ENCODE measurements around the gene SHC2. TPM values are rescaled to one million over a fixed set of nuclear protein-coding genes. Genes with fewer than 3 reads are reported as not detected.
A peak's percentile ranks its signal among the peaks of the same experiment; 100 is the strongest.

Gene SHC2
- total and polyA plus RNA-seq, 11 donors, result 6.7 to 35.8 (median 14.6) TPM

- Histone ChIP-seq H3K9me3 (no peaks in the 10 kb centered on the region), H3K27ac (no peak overlapping the region), H3K4me1 (peaks cover 0 to 5% (median 0%) of the 10 kb centered on the region in 12 donors), H3K27me3 (no peaks in the 10 kb centered on the region), H3K36me3 (peaks cover 0 to 21% (median 4%) of the 10 kb centered on the region in 9 donors), H3K4me3 (no peak overlapping the region)
- WGBS, 4 donors, result 74 to 82% (median 80%) methylated on average over 21 to 29 of the region's 29 CpGs
- DNase-seq (no peak), ATAC-seq (no peak)
- intact Hi-C loops (cut with DNase I), result no loop called here
- no peak for TF ChIP-seq POLR2A (IDR thresholded peaks at IDR 0.05)
- TF ChIP-seq, protein P1, sequence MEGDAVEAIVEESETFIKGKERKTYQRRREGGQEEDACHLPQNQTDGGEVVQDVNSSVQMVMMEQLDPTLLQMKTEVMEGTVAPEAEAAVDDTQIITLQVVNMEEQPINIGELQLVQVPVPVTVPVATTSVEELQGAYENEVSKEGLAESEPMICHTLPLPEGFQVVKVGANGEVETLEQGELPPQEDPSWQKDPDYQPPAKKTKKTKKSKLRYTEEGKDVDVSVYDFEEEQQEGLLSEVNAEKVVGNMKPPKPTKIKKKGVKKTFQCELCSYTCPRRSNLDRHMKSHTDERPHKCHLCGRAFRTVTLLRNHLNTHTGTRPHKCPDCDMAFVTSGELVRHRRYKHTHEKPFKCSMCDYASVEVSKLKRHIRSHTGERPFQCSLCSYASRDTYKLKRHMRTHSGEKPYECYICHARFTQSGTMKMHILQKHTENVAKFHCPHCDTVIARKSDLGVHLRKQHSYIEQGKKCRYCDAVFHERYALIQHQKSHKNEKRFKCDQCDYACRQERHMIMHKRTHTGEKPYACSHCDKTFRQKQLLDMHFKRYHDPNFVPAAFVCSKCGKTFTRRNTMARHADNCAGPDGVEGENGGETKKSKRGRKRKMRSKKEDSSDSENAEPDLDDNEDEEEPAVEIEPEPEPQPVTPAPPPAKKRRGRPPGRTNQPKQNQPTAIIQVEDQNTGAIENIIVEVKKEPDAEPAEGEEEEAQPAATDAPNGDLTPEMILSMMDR (IDR thresholded peaks at IDR 0.05), result no peak
These were observed 22.3 kb downstream of the SHC2 start for GRCh38 chr19:438416-438958.

GRCh38 chr19:437041-437440, 23.8 kb downstream of the SHC2 start:
- no peak for DNase-seq
- Histone ChIP-seq H3K27ac (no peak overlapping the region), H3K9me3 (no peaks in the 10 kb centered on the region), H3K36me3 (peaks cover 0 to 21% (median 4%) of the 10 kb centered on the region in 9 donors), H3K27me3 (no peaks in the 10 kb centered on the region), H3K4me3 (no peak overlapping the region), H3K4me1 (peaks cover 0 to 5% (median 0%) of the 10 kb centered on the region in 12 donors)
- intact Hi-C loops (cut with DNase I), result no loop called here
- TF ChIP-seq, protein P1 (IDR thresholded peaks at IDR 0.05), result no peak
- TF ChIP-seq POLR2A (IDR thresholded peaks at IDR 0.05), result no peak
- WGBS, 4 donors, result 89 to 94% (median 92%) methylated on average over 22 of the region's 22 CpGs
- no peak for ATAC-seq

DNA sequence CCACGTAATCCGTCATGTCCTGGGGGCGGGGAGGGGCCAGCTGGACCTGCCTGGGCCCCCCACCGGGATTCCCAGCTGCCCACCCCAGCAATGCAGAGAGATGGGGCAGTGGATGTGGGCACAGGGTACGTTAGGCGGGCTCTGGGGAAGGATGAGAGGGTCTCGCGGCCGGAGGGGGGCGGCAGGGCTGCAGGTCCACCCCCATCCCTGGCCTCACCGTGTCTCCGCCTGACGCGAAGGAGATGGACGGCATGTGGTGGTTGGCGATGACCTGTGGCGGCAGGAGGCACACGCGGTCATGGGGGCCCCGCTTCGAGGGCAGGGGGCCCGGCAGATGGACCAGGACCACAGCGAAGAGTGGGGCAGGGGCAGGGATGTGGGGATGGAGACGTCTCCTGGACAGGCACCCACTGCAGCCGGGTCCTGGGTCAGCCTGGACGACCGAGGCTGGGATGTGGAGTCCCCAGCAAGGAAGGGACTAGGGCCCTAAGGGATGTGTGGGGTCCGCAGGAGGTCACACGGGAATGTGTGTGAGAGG, 24.4 kb downstream of the SHC2 start:
- no peak for TF ChIP-seq POLR2A (IDR thresholded peaks at IDR 0.05)
- TF ChIP-seq, protein P1 (IDR thresholded peaks at IDR 0.05), result no peak
- DNase-seq, result no peak
- Histone ChIP-seq H3K27me3 (no peaks in the 10 kb centered on the region), H3K27ac (no peak overlapping the region), H3K9me3 (no peaks in the 10 kb centered on the region), H3K4me1 (peaks cover 0 to 5% (median 0%) of the 10 kb centered on the region in 12 donors), H3K36me3 (peaks cover 0 to 21% (median 4%) of the 10 kb centered on the region in 9 donors), H3K4me3 (no peak overlapping the region)
- peak in 1 of 4 donors; percentile 21 for ATAC-seq
- 89 to 92% (median 89%) methylated on average over 24 to 29 of the region's 29 CpGs for WGBS, 4 donors
- intact Hi-C loops (cut with DNase I), result no loop called here

GRCh38 chr19:435707-436412, 25.0 kb downstream of the SHC2 start:
- intact Hi-C loops (cut with DNase I), result no loop called here
- Histone ChIP-seq H3K27me3 (no peaks in the 10 kb centered on the region), H3K36me3 (peaks cover 0 to 21% (median 4%) of the 10 kb centered on the region in 9 donors), H3K4me3 (no peak overlapping the region), H3K4me1 (peaks cover 0 to 5% (median 0%) of the 10 kb centered on the region in 12 donors), H3K27ac (no peak overlapping the region), H3K9me3 (no peaks in the 10 kb centered on the region)
- peak in 2 of 4 donors; percentile 13 to 14 for ATAC-seq
- WGBS, 4 donors, result 80 to 86% (median 83%) methylated on average over 21 to 33 of the region's 33 CpGs
- no peak for DNase-seq
- TF ChIP-seq, protein P1 (IDR thresholded peaks at IDR 0.05), result no peak
